ENCODE measurements around the gene PPP1R13L. TPM values are rescaled to one million over a fixed set of nuclear protein-coding genes. Genes with fewer than 3 reads are reported as not detected.

The PPP1R13L gene, protein sequence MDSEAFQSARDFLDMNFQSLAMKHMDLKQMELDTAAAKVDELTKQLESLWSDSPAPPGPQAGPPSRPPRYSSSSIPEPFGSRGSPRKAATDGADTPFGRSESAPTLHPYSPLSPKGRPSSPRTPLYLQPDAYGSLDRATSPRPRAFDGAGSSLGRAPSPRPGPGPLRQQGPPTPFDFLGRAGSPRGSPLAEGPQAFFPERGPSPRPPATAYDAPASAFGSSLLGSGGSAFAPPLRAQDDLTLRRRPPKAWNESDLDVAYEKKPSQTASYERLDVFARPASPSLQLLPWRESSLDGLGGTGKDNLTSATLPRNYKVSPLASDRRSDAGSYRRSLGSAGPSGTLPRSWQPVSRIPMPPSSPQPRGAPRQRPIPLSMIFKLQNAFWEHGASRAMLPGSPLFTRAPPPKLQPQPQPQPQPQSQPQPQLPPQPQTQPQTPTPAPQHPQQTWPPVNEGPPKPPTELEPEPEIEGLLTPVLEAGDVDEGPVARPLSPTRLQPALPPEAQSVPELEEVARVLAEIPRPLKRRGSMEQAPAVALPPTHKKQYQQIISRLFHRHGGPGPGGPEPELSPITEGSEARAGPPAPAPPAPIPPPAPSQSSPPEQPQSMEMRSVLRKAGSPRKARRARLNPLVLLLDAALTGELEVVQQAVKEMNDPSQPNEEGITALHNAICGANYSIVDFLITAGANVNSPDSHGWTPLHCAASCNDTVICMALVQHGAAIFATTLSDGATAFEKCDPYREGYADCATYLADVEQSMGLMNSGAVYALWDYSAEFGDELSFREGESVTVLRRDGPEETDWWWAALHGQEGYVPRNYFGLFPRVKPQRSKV
- 54.2 TPM for total RNA-seq

DNA sequence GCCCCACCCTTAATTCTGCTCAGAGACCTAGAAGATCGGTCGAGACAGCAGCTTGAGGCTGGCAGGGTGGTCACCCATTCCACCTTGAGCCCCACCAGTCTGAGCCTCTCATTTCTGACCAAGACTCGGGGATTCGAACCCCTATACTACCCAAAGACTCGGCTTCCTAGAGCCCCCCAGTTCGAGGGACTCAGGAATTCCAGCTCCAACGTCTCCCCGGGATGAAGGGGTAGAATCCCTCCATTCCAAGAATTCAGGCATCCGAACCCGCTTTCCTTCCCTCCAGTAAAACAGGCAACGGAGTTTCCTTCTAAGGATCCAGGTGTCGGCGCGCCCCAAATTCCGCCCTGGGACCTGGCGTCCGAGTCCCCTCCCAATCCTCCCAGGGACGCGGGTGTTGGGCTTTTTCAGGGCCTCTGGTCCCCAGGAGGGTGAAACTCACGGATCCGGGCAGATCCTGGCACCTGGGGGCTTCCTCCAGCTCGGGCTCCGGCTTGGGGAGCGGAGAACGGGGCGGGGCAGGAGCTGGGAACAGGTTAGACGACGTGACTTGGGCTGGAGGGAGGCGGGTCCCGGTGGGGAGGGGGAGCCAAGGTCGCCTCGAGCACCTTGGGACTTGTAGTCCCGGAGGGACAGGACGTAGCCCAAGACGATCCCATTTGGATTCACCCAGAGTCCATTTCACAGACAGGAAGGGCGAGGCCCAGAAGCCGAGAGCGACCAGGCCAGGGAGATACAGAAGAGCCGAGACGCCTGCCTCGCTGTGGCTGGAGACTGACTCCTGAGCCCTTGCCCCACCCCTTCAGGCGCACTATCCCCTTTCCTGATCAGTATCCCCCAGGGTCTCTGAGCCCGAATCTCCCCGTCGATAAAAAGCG lies at the start of gene PPP1R13L:
Gene PPP1R13L, minus strand, starts transcription at position 513 of the 878 bp plus-strand sequence. CDS start 6,751 bp downstream, outside the sequence.
- DNase-seq (ENCODE audit: low spot score), result peak; percentile 86

- DNase-seq (ENCODE audit: low spot score), result no peak
Observed at GRCh38 chr19:45451850-45452387, 47.0 kb upstream of the PPP1R13L start.

DNA sequence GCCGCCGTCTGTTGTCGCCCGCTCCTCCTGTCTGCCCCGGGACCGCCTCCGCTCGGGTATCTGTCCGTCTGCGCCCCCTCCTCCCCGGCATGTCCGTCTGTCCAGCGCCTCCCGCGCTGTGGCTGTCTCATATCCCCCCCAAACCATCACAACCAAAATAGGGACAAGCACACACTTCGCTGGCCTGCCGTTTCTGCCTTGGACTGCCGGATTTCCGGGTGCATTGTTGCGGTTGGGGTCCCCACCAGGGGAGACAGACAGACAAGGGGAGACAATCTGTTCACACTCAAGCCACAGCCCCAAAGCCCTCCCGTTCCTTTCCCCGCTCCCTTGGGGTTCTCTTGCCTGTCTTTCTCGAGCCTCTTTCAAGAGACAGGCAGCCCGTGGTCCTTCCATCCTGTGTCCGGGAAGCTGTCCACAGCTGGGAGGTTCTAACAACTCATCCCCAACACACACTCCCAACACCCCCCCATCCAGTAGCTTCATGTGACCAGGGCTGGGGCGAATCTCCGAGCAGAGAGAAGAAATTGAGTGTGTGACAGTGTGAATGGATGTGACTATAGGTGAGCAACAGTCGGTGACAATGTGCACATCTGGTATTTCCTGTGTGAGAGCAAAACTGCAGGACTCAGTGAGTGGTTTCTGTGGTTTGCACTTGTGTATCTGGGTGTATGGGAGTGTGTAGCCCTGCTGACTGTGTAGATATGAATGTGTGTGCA lies 46.4 kb upstream of the PPP1R13L start:
- no peak for DNase-seq (ENCODE audit: low spot score)

GRCh38 chr19:45450012-45450333 lies 45.1 kb upstream of the PPP1R13L start:
- DNase-seq (ENCODE audit: low spot score), result no peak

- no peak for DNase-seq (ENCODE audit: low spot score)
Observed at GRCh38 chr19:45448887-45449299, 44.0 kb upstream of the PPP1R13L start.

DNA sequence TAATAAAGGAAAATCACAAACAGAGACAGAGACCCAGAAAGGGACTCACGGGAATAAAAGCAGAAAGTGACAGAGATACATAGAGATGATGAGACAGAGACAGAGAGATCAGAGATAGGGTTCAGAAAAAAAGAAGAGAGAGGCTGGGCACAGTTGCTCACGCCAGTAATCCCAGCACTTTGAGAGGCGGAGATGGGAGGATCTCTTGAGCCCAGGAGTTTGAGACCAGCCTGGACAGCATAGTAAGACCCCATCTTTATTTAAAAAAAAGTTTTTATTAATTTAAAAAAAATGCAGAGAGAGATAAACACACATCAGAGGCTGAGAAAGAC lies 43.5 kb upstream of the PPP1R13L start:
- no peak for DNase-seq (ENCODE audit: low spot score)

- no peak for DNase-seq (ENCODE audit: low spot score)
Observed at GRCh38 chr19:45446944-45447343, 42.1 kb upstream of the PPP1R13L start.

DNA sequence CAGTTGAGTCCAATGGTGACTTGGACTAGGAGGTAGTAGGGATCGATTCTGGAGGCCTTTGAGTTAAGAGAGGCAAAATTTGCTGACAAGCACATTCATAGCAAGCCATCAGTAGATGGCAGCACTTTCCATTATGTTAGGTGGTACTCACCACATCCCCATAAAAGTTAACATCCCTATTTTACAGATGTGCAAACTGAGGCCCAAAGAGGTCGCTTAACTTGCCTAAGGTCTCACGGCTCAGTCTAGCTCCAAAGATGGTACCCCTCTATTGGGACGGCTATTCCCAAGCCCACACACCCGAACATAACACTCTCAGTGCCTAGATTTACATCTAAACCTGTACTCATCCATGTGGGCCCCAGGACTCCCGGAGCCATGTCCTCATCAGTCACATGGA lies 41.4 kb upstream of the PPP1R13L start:
- DNase-seq (ENCODE audit: low spot score), result no peak

DNA sequence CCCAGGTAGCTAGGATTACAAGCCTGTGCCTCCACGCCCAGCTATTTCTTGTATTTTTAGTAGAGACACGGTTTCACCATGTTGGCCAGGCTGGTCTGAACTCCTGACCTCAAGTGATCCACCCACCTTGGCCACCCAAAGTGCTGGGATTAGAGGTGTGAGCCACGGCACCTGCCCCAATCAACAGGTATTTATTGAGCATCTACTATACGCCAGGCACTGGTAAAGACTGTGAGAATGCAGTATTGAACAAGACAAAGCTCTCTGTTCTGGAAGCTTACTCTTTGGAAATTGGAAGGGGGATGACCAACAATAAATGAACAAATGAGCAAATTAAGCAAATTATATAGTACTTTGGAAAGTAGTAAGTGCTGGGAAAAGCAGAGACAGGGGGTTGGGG lies 40.3 kb upstream of the PPP1R13L start:
- no peak for DNase-seq (ENCODE audit: low spot score)

- peak; percentile 93 for DNase-seq (ENCODE audit: low spot score)
Observed at GRCh38 chr19:45444318-45445041, 39.6 kb upstream of the PPP1R13L start.

GRCh38 chr19:45443462-45444317 lies 38.8 kb upstream of the PPP1R13L start:
- peak; percentile 92 for DNase-seq (ENCODE audit: low spot score)

DNA sequence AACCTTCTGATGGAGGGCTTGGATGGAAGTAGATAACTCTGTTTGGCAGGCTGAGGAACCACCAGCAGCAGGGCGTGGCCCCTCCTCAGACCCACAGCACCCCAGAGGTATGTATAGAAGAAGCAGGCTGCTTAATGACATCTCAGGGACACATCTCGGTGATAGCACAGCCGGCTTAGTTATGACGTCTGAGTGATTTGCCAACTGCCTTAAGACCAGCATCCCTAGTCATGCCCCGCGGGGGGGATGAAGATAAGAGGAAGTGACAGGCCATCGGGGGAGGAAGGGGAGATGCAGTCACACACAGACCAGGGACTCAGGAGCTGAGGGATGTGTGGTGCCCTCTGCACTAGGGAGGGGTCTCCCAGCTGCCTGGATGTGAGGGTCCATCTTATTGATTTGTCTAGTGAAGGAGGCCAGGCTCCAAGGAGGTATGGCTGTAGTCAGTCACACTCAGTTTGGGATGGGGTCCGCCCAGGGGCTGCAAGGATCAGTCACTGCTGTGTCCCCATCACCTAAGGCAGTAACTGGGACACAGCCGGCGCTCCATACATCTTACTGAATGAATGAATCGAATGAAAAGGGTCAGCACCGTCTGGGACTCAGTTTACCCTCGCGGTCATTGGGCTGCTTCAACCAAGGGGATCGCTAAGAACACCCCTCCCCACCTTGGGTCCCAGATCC lies 38.1 kb upstream of the PPP1R13L start:
- DNase-seq (ENCODE audit: low spot score), result peak; percentile 45

GRCh38 chr19:45442408-45442777 lies 37.5 kb upstream of the PPP1R13L start:
- no peak for DNase-seq (ENCODE audit: low spot score)

DNA sequence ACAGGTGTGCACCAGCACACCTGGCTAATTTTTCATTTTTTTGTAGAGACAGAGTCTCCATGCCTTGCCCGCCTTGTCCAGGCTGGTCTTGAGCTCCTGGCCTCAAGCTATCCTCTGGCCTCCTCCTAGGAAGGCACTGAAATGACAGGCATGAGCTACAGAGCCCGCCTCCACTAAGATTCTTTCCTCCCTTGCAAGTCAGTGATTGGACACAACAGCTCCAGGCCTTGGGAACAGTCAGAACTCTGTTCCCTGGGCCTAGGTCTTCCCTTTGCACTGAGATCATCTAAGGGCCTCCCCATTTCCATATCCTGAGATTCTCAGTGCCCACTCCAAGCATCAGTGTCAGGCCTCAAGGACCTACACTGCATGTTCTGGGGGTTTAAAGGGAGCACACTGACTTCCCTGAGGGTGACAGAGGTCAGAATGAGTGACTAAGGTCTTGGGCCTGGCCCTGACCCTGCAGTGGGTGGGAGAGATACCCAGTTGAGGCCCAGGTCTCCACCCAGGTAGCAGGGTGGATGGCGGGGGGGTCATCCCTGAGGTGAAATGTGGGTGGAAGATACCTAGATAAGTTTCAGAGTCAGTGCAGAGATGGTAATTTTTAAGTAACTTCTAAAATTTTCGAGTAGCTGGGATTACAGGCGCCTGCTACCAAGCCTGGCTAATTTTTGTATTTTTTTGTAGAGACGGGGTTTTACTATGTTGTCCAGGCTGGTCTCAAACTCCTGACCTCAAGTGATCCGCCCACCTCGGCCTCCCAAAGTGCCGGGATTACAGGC lies 36.2 kb upstream of the PPP1R13L start:
- DNase-seq (ENCODE audit: low spot score), result no peak

GRCh38 chr19:45440259-45440638 lies 35.4 kb upstream of the PPP1R13L start:
- DNase-seq (ENCODE audit: low spot score), result no peak

DNA sequence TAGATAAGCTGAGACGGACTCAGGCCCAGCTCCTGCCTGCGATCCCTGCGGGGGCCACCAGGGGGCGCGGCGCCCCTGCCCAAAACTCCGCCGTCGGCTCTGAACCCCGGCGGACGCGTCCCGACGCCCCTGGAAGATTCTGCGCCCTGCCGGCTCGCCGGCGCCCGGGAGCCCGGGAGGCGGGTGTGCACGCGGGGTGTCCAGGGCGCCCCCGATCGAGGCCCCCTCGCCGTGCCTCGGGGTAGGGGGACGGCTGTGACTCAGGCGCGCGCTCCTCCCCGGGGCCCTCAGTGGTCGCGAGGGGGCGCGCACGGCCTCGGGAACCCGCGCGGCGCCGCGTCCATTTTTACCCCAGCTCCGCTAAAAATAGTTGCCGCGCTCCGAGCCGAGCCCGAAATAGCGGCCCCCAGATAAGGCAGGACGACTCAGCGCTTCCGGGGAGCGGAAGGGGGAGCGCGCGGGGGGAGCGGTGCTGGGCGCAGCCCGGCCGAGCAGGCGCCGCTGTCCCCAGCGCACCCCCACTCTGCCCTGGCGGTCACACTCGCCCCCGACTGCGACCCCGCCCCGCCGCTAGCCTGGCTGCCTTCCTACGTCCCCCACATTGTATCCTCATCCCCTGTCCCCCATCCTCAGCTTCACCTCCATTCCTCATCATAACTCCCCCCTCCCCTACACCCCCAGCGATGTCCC lies 34.8 kb upstream of the PPP1R13L start:
- peak; percentile 82 for DNase-seq (ENCODE audit: low spot score)

GRCh38 chr19:45439190-45439568 lies 34.3 kb upstream of the PPP1R13L start:
- no peak for DNase-seq (ENCODE audit: low spot score)

GRCh38 chr19:45437328-45437727 lies 32.5 kb upstream of the PPP1R13L start:
- no peak for DNase-seq (ENCODE audit: low spot score)

Measured in mucosa of gallbladder (tissue), 1 donor.